Fibroblast of skin of abdomen (primary cell): ENCODE data around the gene CTBP2.

Experiments
- DNase-seq: peaks from one replicate; pipeline ENCODE4 v3.0.0-alpha.2; 2013

The CTBP2 gene

GRCh38 chr10:125144693-125145623, 15.4 kb downstream of the CTBP2 start:
- DNase-seq: no peak

DNA sequence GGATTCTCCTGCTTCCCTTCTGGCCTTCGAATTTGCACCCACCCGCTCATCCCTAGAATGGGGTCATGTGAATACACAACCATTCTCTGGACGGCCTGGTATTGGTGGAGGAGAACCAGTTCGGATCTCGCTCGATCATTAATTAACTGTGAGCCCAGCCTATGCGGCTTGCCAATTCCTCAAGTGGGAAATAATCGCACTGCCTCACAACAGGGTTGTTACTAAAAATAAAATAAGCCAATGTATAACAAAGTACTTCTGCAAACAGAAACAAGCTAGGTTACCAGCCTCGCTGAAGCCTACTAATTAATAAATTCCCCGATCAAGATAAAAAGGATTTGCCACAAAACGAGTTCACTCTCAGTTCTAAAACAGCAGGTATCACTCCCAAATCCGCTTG, 16.2 kb downstream of the CTBP2 start:
- no peak for DNase-seq

- no peak for DNase-seq
These were observed 17.4 kb downstream of the CTBP2 start for GRCh38 chr10:125142946-125143345.

DNA sequence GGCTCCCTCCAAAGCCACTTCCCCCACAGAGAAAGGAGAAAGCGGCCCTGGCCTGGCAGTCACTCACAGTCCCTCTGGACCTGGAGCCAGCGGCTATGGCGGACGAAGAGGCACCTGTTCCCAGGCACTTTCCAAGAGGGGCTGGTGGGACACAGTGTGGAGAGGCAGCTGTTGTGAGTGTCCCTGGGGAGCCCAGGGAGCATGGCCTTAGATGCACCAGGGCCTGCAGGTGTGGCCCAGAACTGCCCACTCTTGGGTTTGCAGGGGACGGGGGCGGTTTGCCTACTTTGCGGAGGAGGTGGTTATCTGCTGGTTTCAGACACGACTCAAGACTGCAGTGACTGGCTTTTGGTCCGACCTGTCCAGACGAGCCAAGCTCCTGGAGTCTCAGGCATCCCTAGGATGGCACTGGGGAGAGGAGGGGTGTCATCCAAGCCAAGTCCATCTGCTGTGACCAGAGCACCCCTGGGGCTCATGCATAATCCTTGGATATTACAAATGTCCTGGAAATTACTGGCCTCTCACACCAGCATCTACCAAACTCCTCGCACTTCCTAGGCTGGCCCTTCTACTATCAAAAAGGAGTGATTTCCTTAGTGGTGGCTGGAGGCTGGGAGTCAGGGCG, 18.4 kb downstream of the CTBP2 start:
- no peak for DNase-seq

DNA sequence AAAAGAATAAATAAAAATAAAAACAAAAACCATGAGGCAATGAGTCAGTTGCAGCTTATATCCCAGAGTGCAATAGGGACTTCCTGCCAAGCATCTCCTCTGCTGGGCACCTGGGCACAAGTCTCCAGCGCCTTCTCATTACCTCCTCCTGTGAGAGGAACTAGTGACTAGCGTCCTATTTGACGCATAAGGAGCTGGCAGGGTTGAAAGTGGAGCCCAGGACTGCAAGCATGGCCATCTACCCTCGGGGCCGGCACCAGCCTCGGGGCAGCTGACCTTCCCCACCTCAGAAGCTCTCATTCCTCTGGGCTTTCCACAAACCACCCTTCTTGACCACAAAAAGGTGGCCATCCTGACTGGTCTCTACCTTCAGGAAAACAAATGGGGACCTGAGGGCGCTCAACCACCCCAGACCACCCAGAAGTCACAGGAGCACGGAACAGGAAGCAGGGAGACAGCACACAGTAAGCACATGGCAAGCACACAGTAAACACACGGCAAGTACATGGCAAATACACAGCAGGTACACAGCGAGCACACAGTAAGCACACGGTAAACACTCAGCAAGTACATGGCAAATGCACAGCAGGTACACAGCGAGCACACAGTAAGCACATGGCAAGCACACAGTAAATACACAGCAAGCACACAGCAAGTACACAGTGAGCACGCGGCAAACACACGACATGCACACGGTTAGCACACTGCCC, 19.1 kb downstream of the CTBP2 start:
- no peak for DNase-seq

GRCh38 chr10:125140151-125140550, 20.2 kb downstream of the CTBP2 start:
- no peak for DNase-seq

- DNase-seq: no peak
These were observed 22.5 kb downstream of the CTBP2 start for GRCh38 chr10:125137601-125138438.

DNA sequence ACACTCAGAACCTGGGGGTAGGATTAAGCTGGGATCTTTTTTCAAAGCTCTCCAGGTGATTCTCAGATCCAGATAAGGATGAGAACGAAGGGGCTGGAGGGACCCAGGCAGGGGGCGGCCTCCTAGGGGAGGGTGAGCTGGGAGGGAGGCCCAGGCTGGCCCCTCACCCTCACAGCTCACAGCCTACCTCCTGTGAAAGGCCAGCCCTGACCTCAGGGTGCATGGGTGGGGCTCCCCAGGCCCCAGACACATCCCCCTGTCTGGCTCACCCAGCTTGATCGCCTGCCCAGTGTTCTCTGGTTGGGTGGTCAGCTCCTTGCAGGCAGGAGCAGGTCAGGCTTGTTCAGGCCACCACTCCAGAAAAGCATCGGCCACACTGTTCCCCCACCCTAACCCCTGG, 24.3 kb downstream of the CTBP2 start:
- no peak for DNase-seq

GRCh38 chr10:125135771-125136035, 24.7 kb downstream of the CTBP2 start:
- no peak for DNase-seq

- no peak for DNase-seq
These were observed 25.2 kb downstream of the CTBP2 start for GRCh38 chr10:125134916-125135770.

DNA sequence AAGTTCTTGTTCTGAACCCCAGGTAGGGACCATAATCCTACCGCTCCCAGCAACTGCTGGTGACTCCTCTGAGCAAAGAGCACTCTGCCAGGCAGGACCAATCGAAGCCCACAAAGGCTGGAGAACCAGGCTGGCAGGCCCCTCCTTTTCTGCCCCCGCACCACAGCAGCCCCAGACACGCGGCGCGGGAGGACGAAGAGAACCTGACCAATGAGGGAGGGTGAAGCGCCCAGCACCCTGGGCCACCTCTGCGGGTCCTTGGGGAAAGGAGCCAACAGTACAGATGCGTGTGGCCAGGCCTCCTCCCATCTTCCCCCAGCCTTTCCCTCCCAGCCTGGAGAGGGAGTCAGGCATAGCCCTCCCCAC, 25.9 kb downstream of the CTBP2 start:
- no peak for DNase-seq

DNA sequence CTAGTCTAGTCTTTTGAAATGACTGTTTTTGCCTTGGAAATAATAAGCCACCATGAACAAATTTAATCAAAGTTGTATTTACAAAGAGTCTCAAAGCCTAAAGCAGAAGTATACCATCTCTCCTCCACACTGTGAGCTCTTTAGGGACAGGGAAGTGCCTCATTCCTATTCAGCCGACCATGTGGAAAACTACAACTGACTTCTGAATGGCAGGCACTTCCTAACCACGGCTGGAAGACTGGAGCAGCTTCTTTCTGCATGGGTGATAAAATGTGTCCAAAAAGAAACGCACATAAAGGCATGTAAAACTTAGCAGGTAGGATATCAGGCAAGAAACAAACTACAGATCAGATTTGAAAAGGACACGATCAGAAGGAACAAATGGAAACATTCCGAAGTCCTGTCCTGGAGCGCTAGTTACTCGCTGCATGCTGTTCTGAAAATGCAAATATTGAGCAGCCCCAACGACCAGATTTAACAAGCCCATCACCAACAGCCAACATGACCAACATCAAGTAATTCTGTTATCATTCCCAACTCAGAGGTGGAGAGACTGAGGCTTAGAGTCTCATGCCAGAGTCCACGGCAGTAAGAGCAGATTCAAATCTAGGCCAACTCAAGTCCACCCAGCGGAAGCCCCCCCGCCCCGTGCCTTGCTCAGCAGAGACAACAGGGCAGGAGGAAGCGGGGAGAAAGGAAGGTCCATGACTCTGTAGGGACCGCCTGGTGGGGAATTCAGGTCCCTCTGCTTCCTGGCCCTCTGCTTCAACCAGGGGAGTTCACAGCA, 26.5 kb downstream of the CTBP2 start:
- no peak for DNase-seq

GRCh38 chr10:125132344-125132743, 28.0 kb downstream of the CTBP2 start:
- DNase-seq: no peak

- DNase-seq: no peak
These were observed 29.4 kb downstream of the CTBP2 start for GRCh38 chr10:125130916-125131315.

GRCh38 chr10:125130260-125130659, 30.1 kb downstream of the CTBP2 start:
- DNase-seq: no peak

- no peak for DNase-seq
These were observed 31.3 kb downstream of the CTBP2 start for GRCh38 chr10:125129076-125129458.

DNA sequence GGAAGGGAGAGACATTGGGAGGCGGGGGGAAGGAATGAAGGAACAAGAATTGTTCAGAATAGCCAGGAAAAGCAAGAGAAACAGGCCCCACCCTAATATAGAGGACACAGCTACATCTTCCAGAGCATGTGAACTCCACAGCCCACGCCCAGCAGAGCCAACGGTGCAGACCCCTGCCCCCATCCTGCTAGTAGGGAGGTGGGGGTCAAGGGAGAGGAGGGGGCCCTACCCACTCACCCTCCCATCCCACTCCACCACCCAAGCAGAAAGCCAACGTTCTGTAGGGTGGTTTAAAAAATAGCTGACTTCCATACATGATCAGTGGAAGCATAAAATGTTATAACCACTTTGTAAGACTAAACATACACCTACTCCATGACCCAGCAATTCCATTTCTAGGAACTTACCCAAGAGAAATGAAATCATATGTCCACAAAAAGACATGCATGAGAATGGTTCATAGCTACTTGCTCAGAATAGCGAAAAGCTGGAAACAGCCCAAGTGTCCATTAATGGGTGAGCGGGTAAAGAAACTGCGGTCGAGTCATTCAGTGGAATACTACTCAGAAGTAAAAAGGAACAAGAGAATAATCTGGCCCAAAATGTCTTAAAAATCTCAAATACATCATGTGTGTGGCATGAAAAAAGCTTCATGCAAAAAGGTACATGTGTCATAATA, 31.8 kb downstream of the CTBP2 start:
- DNase-seq: no peak

- no peak for DNase-seq
These were observed 32.4 kb downstream of the CTBP2 start for GRCh38 chr10:125127986-125128385.

- DNase-seq: no peak
These were observed 33.3 kb downstream of the CTBP2 start for GRCh38 chr10:125127110-125127509.

DNA sequence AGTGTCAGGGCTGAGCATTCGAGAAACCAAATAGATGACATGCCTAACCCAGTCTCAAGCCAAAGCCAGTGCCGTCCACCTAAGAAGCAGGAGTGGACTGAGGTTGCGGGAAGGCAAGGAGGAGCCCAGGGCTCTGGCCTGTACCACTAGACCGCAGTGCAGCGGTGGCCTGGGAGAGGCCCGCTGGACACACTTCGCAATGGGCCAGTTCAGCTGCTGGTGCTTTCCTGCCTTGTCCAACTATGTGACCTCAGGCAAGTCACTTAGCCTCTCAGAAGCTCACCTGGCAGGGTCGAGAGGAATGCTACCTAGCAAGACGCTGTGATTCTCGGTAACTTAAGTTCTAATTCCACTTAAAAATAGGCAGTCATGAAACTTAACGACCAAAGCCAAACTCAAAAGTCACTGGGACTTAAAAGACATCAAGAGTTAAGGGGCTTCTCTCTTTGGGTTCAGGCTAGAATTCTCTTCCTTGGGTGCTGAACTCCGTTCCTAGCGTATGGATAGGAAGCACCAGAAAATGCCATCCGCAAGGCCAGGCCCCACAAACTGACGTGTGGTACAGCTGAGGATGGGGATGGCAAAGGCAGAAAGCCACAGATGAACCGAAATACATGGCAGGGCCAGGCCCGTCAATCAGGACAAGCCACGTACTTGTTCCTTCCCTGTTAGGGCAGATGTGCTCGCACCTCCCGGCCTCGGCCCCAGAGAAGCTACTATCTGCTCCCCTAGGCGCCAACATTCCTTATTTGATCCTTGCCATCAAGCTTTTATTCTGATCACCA, 34.2 kb downstream of the CTBP2 start:
- no peak for DNase-seq
